Dermis microvascular lymphatic vessel endothelial cell (primary cell): Measurements from ENCODE around the gene NDUFA6. TPM values are rescaled to one million over a fixed set of nuclear protein-coding genes. Genes with fewer than 3 reads are reported as not detected.
A peak's percentile ranks its signal among the peaks of the same experiment; 100 is the strongest.
"Not testable (repeated sequence)": the region's sequence is repeated elsewhere in the genome, so short reads cannot be mapped to it uniquely, and the experiment has no call there.

Source experiments
- DNase-seq, 2 donors: peaks; one replicate each; pipeline versions ENCODE4 v3.0.0 to v3.0.0-alpha.2; 2010; ENCODE audit warnings: low read depth in 2 of 2
- total RNA-seq: library from RNA; depleted of rRNA; stranded (reverse); fragments of >200 nt; gene quantifications from 2 replicates; pipeline ENCODE4 v1.2.1, GENCODE V29; 2014

NDUFA6 gene
- total RNA-seq, 1 donor from 2014 or later: 45.6 TPM

- DNase-seq: no peak
These were observed 17.8 kb downstream of the NDUFA6 start for GRCh38 chr22:42072606-42073330.

GRCh38 chr22:42071508-42071907 lies 19.1 kb downstream of the NDUFA6 start:
- DNase-seq: not testable (repeated sequence)

GRCh38 chr22:42070517-42071422 lies 19.8 kb downstream of the NDUFA6 start, which contains the start of gene NAGA:
TSS of gene NAGA (minus strand) at chr22:42070812. CDS start at chr22:42070297, 515 bp downstream.
- peak; percentile 87 to 98 for DNase-seq

GRCh38 chr22:42069801-42070516 lies 20.6 kb downstream of the NDUFA6 start:
- DNase-seq: no peak

GRCh38 chr22:42068291-42068690 lies 22.3 kb downstream of the NDUFA6 start:
- no peak for DNase-seq

GRCh38 chr22:42067671-42068251 lies 22.8 kb downstream of the NDUFA6 start:
- DNase-seq: no peak

- no peak for DNase-seq
These were observed 23.6 kb downstream of the NDUFA6 start for GRCh38 chr22:42066937-42067336.

- DNase-seq: no peak
These were observed 24.3 kb downstream of the NDUFA6 start for GRCh38 chr22:42066126-42066761.

GRCh38 chr22:42065438-42066125 lies 25.0 kb downstream of the NDUFA6 start:
- DNase-seq: no peak

- DNase-seq: no peak
These were observed 25.9 kb downstream of the NDUFA6 start for GRCh38 chr22:42064629-42065028.

GRCh38 chr22:42062506-42063170 lies 27.9 kb downstream of the NDUFA6 start:
- DNase-seq: no peak

GRCh38 chr22:42061041-42061440 lies 29.5 kb downstream of the NDUFA6 start:
- DNase-seq: no peak

- DNase-seq: no peak
These were observed 30.1 kb downstream of the NDUFA6 start for GRCh38 chr22:42060489-42060888.

GRCh38 chr22:42056757-42057511 lies 33.6 kb downstream of the NDUFA6 start:
- DNase-seq: no peak

GRCh38 chr22:42052765-42053164 lies 37.8 kb downstream of the NDUFA6 start:
- no peak for DNase-seq

- DNase-seq: no peak
These were observed 39.9 kb downstream of the NDUFA6 start for GRCh38 chr22:42050641-42051180.

- no peak for DNase-seq
These were observed 48.8 kb downstream of the NDUFA6 start for GRCh38 chr22:42041784-42042183.

- DNase-seq: no peak
These were observed 51.3 kb downstream of the NDUFA6 start for GRCh38 chr22:42039271-42039670.
